Heart right ventricle (tissue), 16 donors: ENCODE data around the gene PPP5C. TPM values are rescaled to one million over a fixed set of nuclear protein-coding genes. Genes with fewer than 3 reads are reported as not detected.
"Not testable (repeated sequence)": the region's sequence is repeated elsewhere in the genome, so short reads cannot be mapped to it uniquely, and the experiment has no call there.

ENCODE experiments used
- ATAC-seq, 8 donors: fragments of 200-7000 bp; cut with Tn5 transposase; one replicate each; pipeline ENCODE4 v1.9.1; 2020; ENCODE audit warnings: mild to moderate bottlenecking in 8 of 8, moderate library complexity in 8 of 8, moderate number of reproducible peaks in 1 of 8
- DNase-seq, 2 donors: peaks; one replicate each; pipeline ENCODE4 v3.0.0-alpha.2; 2020
- H3K27ac ChIP-seq, 10 donors: fragments of 200-600 bp; sonication (generic) in 2 of 10; one replicate each; pipeline versions ENCODE4 v1.5.0 to v1.8.0; 2020 to 2022; ENCODE audit warnings: mild to moderate bottlenecking in 3 of 10
- H3K27me3 ChIP-seq, 7 donors: fragments of 200-600 bp; one replicate each; pipeline ENCODE4 v1.8.0; 2021 to 2022; ENCODE audit warnings: mild to moderate bottlenecking in 2 of 7
- H3K36me3 ChIP-seq, 9 donors: fragments of 200-600 bp; sonication (generic) in 1 of 9; one replicate each; pipeline versions ENCODE4 v1.5.0 to v1.8.0; 2020 to 2022; ENCODE audit warnings: mild to moderate bottlenecking in 2 of 9
- H3K4me1 ChIP-seq, 9 donors: fragments of 200-600 bp; sonication (generic) in 1 of 9; one replicate each; pipeline versions ENCODE4 v1.5.0 to v1.8.0; 2020 to 2022; ENCODE audit warnings: mild to moderate bottlenecking in 4 of 9
- H3K4me3 ChIP-seq, 10 donors: fragments of 200-600 bp; sonication (generic) in 2 of 10; one replicate each; pipeline versions ENCODE4 v1.5.0 to v1.8.0; 2020 to 2022; ENCODE audit warnings: mild to moderate bottlenecking in 7 of 10, moderate library complexity in 2 of 10
- H3K9me3 ChIP-seq, 11 donors: fragments of 200-600 bp in 10 of 11; sonication (generic) in 2 of 11; one replicate each; pipeline versions ENCODE4 v1.5.0 to v1.8.0; 2013 to 2022; ENCODE audit warnings: mild to moderate bottlenecking in 2 of 11, control low read depth in 1 of 11, moderate library complexity in 1 of 11
- CTCF ChIP-seq, 9 donors: fragments of 200-600 bp; sonication (generic) in 2 of 9; IDR thresholded peaks; one replicate each; pipeline versions ENCODE4 v1.5.0 to v1.8.0; 2021 to 2022; ENCODE audit warnings: antibody characterized with exemption in 9 of 9, mild to moderate bottlenecking in 5 of 9, moderate library complexity in 1 of 9
- WGBS, 2 donors: extraction: QIAGEN DNeasy Blood & Tissue Kit; methylation state at CpG; one replicate each; pipeline ENCODE4 v1.1.7; 2013; ENCODE audit warnings: inconsistent platforms in 1 of 2; 5-methylcytosine and 5-hydroxymethylcytosine counted together
- intact Hi-C, 10 donors: fragments of 100-400 bp; cut with DNase I; formaldehyde crosslinking; loops; one replicate each; pipeline versions ENCODE4 v1.11.1 to v1.14.2; 2022
- polyA plus RNA-seq, 2 donors: library from polyadenylated mRNA; stranded (reverse); fragments of 200-250 nt; gene quantifications; one replicate each; pipeline ENCODE4 v1.2.3, GENCODE V29; 2013
- total RNA-seq, 10 donors: library from RNA; stranded (reverse); fragmentation: NEBNext Ultra II Directional in 3 of 10; extraction: Animal tissue kit (Norgen Biotek cat#: 25700) in 3 of 10; gene quantifications; one replicate each; pipeline versions ENCODE4 v1.2.1 to v1.2.4, GENCODE V29; 2021 to 2023
- donor health status: Arrhythmogenic right ventricular cardiomyopathy.
- donor health status: ischemic (EF 13 %, LVEDD 7.1; RV severe dilation, severe dysfunction).
- donor health status: healthy with polysubstance abuse.
- donor health status: DM: no; HTN: yes; CAD: no.
- donor health status: DM: no; HTN: no; CAD: no.
- donor health status: ischemic (EF 25% LVEDD 6.9; RV normal size, moderate dysfunction).
- donor health status: ischemic (EF 25% LVEDD 5.7; RV mildly dilated, moderate dysfunction).
- donor health status: healthy.
- donor health status: DM: yes; HTN: yes; CAD: no.
- donor health status: Ischemic cardiomyopathy.
- donor health status: ischemic (EF 35%, LVEDD 5.7; RV mildly dilated, moderate dysfunction).
- donor health status: nonischemic (EF 11% LVEDD 7.7; RV severe dilation, severe dysfunction).
- donor health status: DM: yes; HTN: yes; CAD: no.
- donor health status: PGD.
- donor health status: ischemic (EF 29% LVEDD 5.4; RV normal size, mild dysfunction).
- donor health status: nonischemic (EF 23%, LVEDD 6.1; RV moderate dilation, normal function).

The PPP5C gene
- total and polyA plus RNA-seq, 12 donors = 51.6 to 89.5 (median 76.5) TPM

- intact Hi-C loops = loop anchor here in 2 of 10 donors (5.0 kb wide), 1 partner anchor 36 kb away; no protein-coding TSS in a partner anchor
- H3K36me3 ChIP-seq = peaks cover 0 to 83% (median 54%) of the 10 kb centered on the region in 9 donors
- no peak for DNase-seq
- 93 to 96% methylated on average over 3 of the region's 3 CpGs for WGBS, 2 donors
- ATAC-seq = no peak
- H3K9me3 ChIP-seq = peaks cover 0 to 9% (median 0%) of the 10 kb centered on the region in 11 donors
- TF ChIP-seq CTCF (IDR thresholded peaks at IDR 0.05) = no peak
- no peaks in the 10 kb centered on the region for H3K27me3 ChIP-seq
- H3K27ac ChIP-seq = no peak overlapping the region
- H3K4me3 ChIP-seq = no peak overlapping the region
- H3K4me1 ChIP-seq = peaks cover 14 to 37% (median 30%) of the 10 kb centered on the region in 9 donors
Measured at GRCh38 chr19:46306501-46306900, 40.4 kb upstream of the PPP5C start.

GRCh38 chr19:46308510-46308909 is 38.4 kb upstream of the PPP5C start:
- H3K36me3 ChIP-seq = peaks cover 0 to 100% (median 61%) of the 10 kb centered on the region in 9 donors
- intact Hi-C loops = loop anchor here in 2 of 10 donors (5.0 kb wide), 1 partner anchor 34 kb away; no protein-coding TSS in a partner anchor
- DNase-seq (no peak), ATAC-seq (peak in 2 of 8 donors; percentile 4 to 12)
- no peak for TF ChIP-seq CTCF (IDR thresholded peaks at IDR 0.05)
- no peak overlapping the region for H3K27ac ChIP-seq
- H3K27me3 ChIP-seq = no peaks in the 10 kb centered on the region
- peaks cover 0 to 9% (median 0%) of the 10 kb centered on the region in 11 donors for H3K9me3 ChIP-seq
- no peak overlapping the region for H3K4me3 ChIP-seq
- H3K4me1 ChIP-seq = peaks cover 3 to 20% (median 15%) of the 10 kb centered on the region in 9 donors
- WGBS, 2 donors = 92 to 94% methylated on average over 15 of the region's 15 CpGs

GRCh38 chr19:46309056-46309455 is 37.8 kb upstream of the PPP5C start:
- 70 to 91% methylated on average over 10 of the region's 10 CpGs for WGBS, 2 donors
- no peak overlapping the region for H3K4me3 ChIP-seq
- peaks cover 0 to 14% (median 10%) of the 10 kb centered on the region in 9 donors for H3K4me1 ChIP-seq
- no peaks in the 10 kb centered on the region for H3K27me3 ChIP-seq
- no peak overlapping the region for H3K27ac ChIP-seq
- ATAC-seq (peak in 1 of 8 donors; percentile 1), DNase-seq (no peak)
- peaks cover 0 to 100% (median 61%) of the 10 kb centered on the region in 9 donors for H3K36me3 ChIP-seq
- intact Hi-C loops = loop anchor here in 2 of 10 donors (5.0 kb wide), 1 partner anchor 33 kb away; no protein-coding TSS in a partner anchor
- peaks cover 0 to 9% (median 0%) of the 10 kb centered on the region in 11 donors for H3K9me3 ChIP-seq
- TF ChIP-seq CTCF (IDR thresholded peaks at IDR 0.05) = no peak

GRCh38 chr19:46311444-46311843 is 35.4 kb upstream of the PPP5C start:
- H3K36me3 ChIP-seq = peaks cover 0 to 100% (median 48%) of the 10 kb centered on the region in 9 donors
- no peaks in the 10 kb centered on the region for H3K27me3 ChIP-seq
- H3K27ac ChIP-seq = no peak overlapping the region
- intact Hi-C loops = no loop called here
- peaks cover 0 to 4% (median 0%) of the 10 kb centered on the region in 11 donors for H3K9me3 ChIP-seq
- H3K4me3 ChIP-seq = no peak overlapping the region
- 92 to 95% methylated on average over 5 of the region's 5 CpGs for WGBS, 2 donors
- ATAC-seq (no peak), DNase-seq (no peak)
- H3K4me1 ChIP-seq = no peaks in the 10 kb centered on the region
- no peak for TF ChIP-seq CTCF (IDR thresholded peaks at IDR 0.05)

- H3K36me3 ChIP-seq = peaks cover 0 to 100% (median 47%) of the 10 kb centered on the region in 9 donors
- ATAC-seq, H3K4me3 ChIP-seq, H3K27me3 ChIP-seq, H3K4me1 ChIP-seq, H3K27ac ChIP-seq, DNase-seq, H3K9me3 ChIP-seq, intact Hi-C loops: not testable (repeated sequence)
- 81 to 87% methylated on average over 14 of the region's 14 CpGs for WGBS, 2 donors
Measured at GRCh38 chr19:46313540-46314469, 33.1 kb upstream of the PPP5C start.
